HUDEP-2 (cell line): ENCODE measurements around the gene CADM3.

ENCODE experiments used
- DNase-seq, 76 experiments: peaks; one replicate each; lab custom pipeline; 2025; ENCODE audit not compliant: unreplicated experiment in 76 of 76; lab: John Stamatoyannopoulos, UW

Gene CADM3

DNA sequence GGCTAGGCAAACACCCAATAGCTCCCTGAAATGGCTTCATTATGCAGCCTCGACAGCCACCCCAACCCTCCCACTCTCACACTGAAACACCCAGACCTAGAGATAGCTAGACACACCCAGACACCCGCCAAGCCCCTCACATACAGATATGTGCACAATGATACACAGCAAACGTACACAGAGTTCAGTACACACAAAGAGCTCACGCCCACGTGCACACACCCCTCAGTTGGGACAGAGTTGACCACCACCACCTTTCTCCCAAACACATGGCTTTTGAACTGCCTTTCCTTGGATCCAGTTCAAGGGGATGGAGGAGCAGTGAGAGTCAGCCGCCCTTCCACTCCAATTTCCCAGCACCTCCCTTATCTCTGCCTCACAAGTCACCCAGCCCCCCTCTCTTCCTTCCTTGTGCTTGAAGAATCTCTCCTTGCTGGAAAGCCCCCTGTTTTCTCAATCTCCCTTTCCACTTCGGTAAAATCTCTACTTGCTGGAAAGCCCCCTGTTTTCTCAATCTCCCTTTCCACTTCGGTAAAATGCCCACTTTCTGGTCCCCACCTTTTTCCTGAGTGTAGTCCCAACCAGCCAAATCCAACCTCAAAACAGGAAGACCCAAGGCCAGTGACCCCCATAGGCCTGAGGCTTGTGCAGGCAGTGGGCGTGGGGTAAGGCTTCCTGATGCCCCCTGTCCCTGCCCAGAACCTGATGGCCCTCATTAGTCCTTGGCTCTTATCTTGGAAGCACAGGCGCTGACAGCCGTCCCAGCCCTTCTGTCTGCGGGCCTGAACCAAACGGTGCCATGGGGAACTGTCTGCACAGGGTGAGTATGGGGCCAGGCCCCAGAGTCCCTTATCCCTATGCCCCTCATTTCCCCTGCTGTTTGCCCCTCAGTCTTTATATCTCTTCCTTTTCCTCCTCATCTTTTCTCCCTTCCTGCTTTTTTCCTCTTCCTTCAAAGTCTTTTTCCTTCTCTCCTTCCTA lies 33.0 kb downstream of the CADM3 start, which contains the start of gene ACKR1:
ACKR1 (plus strand) TSS at position 715 of the 981 bp plus-strand sequence; CDS start at position 800, 85 bp downstream.
- peak in 75 of 76 experiments; percentile 35 to 90 (median 77) for DNase-seq

- peak in 4 of 76 experiments; percentile 3 to 30 (median 22) for DNase-seq
Measured at GRCh38 chr1:159205225-159205624, 33.8 kb downstream of the CADM3 start.

DNA sequence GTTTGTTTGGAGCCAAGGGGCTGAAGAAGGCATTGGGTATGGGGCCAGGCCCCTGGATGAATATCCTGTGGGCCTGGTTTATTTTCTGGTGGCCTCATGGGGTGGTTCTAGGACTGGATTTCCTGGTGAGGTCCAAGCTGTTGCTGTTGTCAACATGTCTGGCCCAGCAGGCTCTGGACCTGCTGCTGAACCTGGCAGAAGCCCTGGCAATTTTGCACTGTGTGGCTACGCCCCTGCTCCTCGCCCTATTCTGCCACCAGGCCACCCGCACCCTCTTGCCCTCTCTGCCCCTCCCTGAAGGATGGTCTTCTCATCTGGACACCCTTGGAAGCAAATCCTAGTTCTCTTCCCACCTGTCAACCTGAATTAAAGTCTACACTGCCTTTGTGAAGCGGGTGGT lies 34.7 kb downstream of the CADM3 start:
- peak in 11 of 76 experiments; percentile 11 to 31 (median 21) for DNase-seq

DNA sequence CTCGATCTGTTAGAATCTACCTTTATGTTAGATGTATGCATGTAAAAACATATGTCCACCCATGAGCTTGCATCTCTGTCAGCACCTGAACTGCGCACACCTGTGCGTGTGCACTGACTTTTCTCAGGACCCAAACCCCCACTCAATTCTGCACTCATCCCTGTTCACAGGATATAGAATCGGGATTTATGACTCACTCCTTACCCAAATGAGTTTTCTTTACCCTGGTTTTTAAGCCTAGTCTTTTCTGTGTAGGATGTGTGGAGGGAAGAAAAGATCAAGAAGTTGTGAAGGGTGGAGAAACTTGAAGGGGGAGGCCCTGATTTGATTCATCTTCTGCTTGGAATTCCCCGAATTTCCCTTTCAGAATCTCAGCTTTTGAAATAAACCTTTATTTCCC lies 35.7 kb downstream of the CADM3 start:
- DNase-seq, result no peak

DNA sequence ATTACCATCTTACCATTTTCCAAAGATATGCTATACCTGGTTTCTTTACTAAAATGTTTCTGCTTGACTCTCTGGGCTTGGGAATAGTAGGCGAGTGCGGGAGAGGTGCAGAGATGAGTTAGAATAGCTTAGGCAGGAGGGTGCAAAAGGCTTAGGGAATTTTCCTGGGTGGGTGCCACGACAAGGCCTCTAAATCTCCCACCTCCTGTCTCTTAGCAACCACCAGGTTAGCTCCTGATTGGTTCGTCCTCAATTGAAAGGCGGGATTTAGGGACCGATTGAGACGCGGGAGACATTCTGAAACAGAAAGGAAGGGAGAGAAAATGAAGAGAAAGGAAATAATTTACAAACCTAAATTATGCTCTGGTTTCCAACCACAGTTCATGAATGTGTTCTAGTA lies 36.4 kb downstream of the CADM3 start:
- DNase-seq, result no peak

DNA sequence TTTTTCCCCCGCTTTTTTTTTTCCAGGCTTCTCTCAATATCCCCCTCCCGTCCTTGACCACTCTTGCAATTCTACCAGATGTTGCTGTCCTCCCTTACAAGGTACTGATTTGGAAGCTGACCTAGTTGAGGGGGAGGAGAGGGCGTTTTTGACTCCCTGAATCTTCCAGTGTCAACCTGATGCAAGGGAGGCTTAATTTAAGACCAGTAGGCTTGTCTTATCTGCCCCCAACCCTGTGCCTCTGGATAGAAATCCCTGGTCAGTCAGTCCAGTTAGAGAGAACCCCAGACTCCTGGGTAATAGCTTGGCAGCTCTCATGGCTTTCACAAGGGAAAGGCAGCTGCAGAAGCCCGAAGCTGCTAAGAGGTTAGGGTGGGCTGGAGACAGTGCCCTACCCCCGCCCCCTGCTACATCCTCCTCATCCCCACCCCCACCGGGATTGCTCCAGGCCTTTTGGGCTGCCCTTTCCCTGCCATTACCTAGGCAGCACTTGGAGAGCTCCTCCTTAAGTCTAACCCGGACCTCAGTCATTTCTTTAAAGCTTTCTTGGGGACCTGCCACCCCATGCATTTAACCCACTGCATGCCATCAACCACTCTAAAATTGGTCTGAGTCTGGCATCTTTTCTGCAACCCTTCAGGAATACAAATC lies 36.9 kb downstream of the CADM3 start:
- DNase-seq, result no peak

DNA sequence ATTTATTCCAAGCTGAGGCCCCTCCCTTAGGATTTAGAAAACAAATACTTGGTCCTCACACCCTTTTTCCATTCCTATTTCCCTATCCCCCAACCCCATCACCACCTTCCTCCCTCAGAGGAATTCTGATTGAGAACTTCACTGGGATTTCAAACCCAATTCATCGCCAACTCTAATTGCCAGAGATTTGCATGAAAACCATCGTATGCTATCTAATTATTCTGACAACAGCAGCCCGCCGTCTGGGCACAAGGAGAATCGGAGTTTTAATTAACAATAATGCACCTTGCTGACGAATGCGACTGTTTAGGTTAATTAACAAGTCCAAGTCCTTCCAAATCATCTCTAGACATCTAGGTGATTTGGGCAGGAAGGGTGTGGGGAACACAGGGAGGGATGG lies 37.6 kb downstream of the CADM3 start:
- no peak for DNase-seq

GRCh38 chr1:159211331-159212136 lies 40.1 kb downstream of the CADM3 start:
- peak in 45 of 76 experiments; percentile 5 to 66 (median 36) for DNase-seq

DNA sequence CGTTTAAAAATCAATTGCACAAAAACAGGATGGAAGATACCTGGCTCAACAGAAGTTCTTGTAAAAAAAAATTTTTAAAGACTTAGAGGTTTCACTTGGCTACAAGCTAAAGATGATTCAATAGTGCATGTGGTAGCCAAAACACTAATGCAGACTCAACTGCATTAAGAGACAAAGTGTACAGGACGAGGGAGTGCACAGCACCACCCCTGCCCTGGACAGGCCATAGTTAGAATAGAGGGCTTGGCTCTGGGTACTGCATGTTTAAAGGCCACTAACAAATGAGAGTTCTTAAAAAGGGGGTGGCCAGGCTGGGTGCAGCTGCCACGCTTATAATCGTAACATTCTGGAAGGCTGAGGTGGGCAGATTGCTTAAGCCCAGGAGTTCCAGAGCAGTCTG lies 41.2 kb downstream of the CADM3 start:
- DNase-seq, result no peak

DNA sequence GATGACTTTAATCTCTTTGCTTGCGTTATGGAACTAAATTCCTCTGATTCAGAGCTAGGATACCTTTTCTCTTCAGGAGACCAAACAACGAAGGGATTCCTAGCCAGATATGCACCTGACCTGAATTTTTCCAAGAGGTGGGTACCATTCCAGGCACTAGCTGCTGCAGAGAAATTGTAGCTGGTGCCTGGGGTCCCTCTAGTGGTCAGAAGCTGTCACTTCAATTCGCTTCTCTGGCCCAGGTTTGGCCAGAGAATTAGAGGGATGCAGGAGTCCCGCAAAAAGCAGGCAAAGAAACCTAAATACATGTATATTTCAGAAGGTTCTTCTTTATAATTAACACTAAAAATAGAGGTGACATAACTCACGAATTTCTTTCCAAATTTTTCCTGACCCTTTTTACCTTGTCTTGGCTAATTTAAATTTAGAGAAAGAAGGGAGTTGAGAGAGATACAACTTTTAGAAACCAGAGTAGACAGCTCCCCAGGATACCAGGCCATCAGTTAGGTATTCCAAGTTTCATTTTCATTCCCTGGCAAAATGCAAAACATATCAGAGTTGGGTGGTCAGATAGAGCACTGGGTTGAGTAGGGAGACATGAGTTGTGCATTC lies 42.8 kb downstream of the CADM3 start:
- DNase-seq, result peak in 37 of 76 experiments; percentile 3 to 58 (median 19)

- no peak for DNase-seq
Measured at GRCh38 chr1:159218649-159219636, 47.5 kb downstream of the CADM3 start.

GRCh38 chr1:159222075-159222865 lies 50.9 kb downstream of the CADM3 start:
- no peak for DNase-seq

- DNase-seq, result peak in 34 of 76 experiments; percentile 13 to 83 (median 47)
Measured at GRCh38 chr1:159223004-159223403, 51.6 kb downstream of the CADM3 start.

DNA sequence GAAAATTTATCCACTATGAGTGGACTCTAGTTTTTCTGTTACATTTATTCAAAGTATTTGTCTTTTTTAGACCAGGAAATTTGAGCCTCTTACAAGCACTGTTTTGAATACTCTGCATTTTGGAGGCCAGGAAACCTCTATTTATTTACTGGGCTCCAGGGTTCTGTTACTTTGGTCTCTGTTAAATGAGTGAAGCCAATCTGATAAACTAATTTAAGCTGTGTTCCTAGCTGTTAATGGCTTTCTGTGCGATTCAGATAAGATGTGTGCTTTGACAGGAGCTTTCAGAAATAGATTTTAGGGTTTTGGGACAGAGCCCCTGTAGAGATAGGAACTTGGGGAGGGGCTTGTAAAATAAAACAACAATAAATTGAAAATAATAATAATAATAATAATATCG lies 57.1 kb downstream of the CADM3 start:
- DNase-seq, result peak in 24 of 76 experiments; percentile 4 to 72 (median 28)

DNA sequence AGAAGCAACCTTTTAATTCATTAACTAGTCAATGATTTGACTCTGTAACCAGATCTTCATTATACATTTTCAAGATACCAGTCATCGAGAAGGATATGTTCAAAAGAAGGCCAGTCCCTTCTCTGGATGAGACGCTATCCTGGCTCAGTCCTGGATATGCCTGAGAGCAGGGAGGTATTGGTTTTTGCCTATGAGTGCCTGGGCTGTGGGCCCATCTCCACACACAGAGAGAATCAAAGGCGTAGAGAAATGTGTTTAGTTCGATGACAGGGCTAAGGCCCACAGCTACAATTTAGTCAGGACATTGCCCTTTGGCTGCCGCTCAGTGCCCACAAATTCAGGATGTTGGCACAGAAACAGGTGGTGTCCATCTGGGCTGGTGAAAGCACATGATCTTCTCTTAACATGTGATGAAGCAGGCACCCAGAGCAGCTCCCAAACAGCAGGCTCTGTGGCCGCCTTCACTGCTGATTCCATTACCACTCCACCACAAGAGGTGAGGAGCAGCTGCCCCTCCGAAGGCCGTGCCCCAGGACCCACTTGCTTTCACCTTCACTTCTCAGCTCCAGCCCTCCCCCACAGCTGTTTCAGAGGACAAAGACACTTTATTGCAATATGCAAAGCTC lies 58.0 kb downstream of the CADM3 start:
- DNase-seq, result peak in 2 of 76 experiments; percentile 22 to 42

DNA sequence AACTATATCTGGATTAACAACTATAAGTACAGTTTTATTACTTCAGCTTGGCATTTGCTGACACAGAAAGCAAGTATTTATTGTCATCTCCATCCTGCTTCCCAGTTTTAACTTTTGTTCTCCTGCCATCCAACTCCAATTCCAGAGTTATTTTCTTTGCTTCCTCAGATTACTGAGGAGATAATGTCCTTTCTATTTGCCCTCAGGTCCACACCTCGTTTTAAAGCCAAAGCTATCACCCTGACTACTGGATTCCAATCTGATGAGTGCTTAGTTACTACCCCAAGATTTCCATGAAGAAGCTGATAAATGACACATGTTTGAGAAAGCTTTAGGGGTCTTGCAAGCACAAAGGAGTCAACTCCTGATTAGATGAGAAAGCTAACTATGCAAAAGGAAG lies 58.5 kb downstream of the CADM3 start:
- no peak for DNase-seq

- no peak for DNase-seq
Measured at GRCh38 chr1:159239551-159240220, 68.3 kb downstream of the CADM3 start.
